HG03571 (cell line): ENCODE measurements around the gene PRR16.
"Not testable (repeated sequence)": the region's sequence is repeated elsewhere in the genome, so short reads cannot be mapped to it uniquely, and the experiment has no call there.

Source experiments
- ATAC-seq: cut with Tn5 transposase; IDR thresholded peaks from one replicate; pipeline ENCODE4 v1.9.1; 2021; ENCODE audit not compliant: unreplicated experiment

Gene PRR16

GRCh38 chr5:120632430-120632829, 168.3 kb downstream of the PRR16 start:
- ATAC-seq, result no peak

- no peak for ATAC-seq
Measured at GRCh38 chr5:120638449-120638848, 174.3 kb downstream of the PRR16 start.

GRCh38 chr5:120640778-120641177, 176.7 kb downstream of the PRR16 start:
- ATAC-seq, result no peak

- ATAC-seq, result no peak
Measured at GRCh38 chr5:120644516-120644915, 180.4 kb downstream of the PRR16 start.

GRCh38 chr5:120655828-120656435, 191.8 kb downstream of the PRR16 start:
- ATAC-seq, result peak; percentile 61

GRCh38 chr5:120657104-120657503, 193.0 kb downstream of the PRR16 start:
- ATAC-seq, result no peak

GRCh38 chr5:120677481-120677880, 213.4 kb downstream of the PRR16 start:
- no peak for ATAC-seq

- no peak for ATAC-seq
Measured at GRCh38 chr5:120678279-120678678, 214.2 kb downstream of the PRR16 start.

- no peak for ATAC-seq
Measured at GRCh38 chr5:120682851-120683250, 218.8 kb downstream of the PRR16 start.

GRCh38 chr5:120683580-120683979, 219.5 kb downstream of the PRR16 start:
- no peak for ATAC-seq

GRCh38 chr5:120684213-120684612, 220.1 kb downstream of the PRR16 start:
- ATAC-seq, result no peak

GRCh38 chr5:120684749-120685415, 220.8 kb downstream of the PRR16 start:
- ATAC-seq, result no peak

GRCh38 chr5:120690621-120691407, 226.7 kb downstream of the PRR16 start:
- no peak for ATAC-seq

- ATAC-seq, result no peak
Measured at GRCh38 chr5:120692325-120692724, 228.2 kb downstream of the PRR16 start.

GRCh38 chr5:120695368-120695880, 231.3 kb downstream of the PRR16 start:
- no peak for ATAC-seq

- ATAC-seq, result no peak
Measured at GRCh38 chr5:120697147-120697546, 233.0 kb downstream of the PRR16 start.

GRCh38 chr5:120697670-120698327, 233.7 kb downstream of the PRR16 start:
- not testable (repeated sequence) for ATAC-seq

- ATAC-seq, result not testable (repeated sequence)
Measured at GRCh38 chr5:120700653-120701052, 236.6 kb downstream of the PRR16 start.

- not testable (repeated sequence) for ATAC-seq
Measured at GRCh38 chr5:120702817-120703538, 238.9 kb downstream of the PRR16 start.

GRCh38 chr5:120703918-120704587, 240.0 kb downstream of the PRR16 start:
- no peak for ATAC-seq
